Stimulated activated CD4-positive, alpha-beta T cell treated with anti-CD3 and anti-CD28 coated beads, Interleukin-1b, Interleukin-23, amount 100 ng/mL, for 24 hours (primary cell): ENCODE data around the gene KRTAP2-3.
"Not testable (repeated sequence)": the region's sequence is repeated elsewhere in the genome, so short reads cannot be mapped to it uniquely, and the experiment has no call there.

ENCODE experiments used
- DNase-seq, 4 experiments: peaks; one replicate each; pipeline ENCODE4 v3.0.0-alpha.2; 2020; ENCODE audit warnings: low read depth in 4 of 4, low spot score in 1 of 4

Gene KRTAP2-3

DNA sequence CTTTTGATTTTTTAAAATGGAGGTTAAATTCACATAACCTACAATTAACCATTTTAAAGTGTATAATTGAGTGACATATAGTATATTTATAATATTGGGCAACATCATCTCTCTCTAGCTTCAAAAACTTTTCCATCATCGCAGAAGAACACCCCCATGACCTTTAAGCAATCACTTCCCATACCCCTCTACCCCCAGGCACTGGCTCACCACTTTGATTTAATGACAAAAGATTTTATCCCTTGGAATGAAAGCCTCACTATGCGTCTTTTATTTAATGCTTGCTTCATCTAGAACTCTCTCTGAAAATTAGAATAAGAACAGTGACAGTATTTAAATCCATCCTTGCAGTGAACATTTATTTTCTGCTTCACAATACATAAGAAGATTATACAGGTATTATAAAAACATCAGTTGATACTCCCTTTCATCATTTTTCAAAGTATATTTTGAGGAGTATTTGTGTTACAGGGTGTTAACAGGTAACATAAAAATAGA, 22.0 kb downstream of the KRTAP2-3 start:
- no peak for DNase-seq

DNA sequence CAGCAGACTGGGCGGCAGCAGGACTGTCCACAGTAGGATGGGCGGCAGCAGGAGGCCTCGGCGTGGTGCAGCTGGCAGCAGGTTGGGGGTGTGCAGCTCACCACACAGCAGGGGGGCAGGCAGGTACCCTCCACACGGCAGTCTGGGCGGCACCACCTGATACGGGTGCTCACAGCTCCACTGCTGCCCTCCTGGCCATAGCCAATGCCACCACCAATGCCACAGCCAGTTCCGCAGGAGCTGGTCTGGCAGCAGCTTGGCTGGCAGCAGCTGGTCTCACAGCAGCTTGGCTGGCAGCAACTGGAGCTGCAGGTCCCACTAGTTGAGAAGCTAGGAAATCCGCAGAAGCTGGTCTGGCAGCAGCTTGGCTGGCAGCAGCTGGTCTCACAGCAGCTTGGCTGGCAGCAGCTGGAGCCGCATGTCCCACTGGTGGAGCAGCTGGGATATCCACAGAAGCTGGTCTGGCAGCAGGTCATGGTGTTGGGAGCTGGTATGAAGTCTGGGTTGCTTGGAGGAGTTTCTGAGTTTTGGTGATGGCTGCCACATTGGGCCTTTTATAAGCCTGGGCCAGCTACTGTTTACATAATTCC, 25.5 kb downstream of the KRTAP2-3 start, which contains the start of gene KRTAP1-3:
KRTAP1-3 (minus strand) TSS at position 529 of the 590 bp plus-strand sequence; CDS start at position 476, 53 bp downstream.
- DNase-seq = not testable (repeated sequence)

DNA sequence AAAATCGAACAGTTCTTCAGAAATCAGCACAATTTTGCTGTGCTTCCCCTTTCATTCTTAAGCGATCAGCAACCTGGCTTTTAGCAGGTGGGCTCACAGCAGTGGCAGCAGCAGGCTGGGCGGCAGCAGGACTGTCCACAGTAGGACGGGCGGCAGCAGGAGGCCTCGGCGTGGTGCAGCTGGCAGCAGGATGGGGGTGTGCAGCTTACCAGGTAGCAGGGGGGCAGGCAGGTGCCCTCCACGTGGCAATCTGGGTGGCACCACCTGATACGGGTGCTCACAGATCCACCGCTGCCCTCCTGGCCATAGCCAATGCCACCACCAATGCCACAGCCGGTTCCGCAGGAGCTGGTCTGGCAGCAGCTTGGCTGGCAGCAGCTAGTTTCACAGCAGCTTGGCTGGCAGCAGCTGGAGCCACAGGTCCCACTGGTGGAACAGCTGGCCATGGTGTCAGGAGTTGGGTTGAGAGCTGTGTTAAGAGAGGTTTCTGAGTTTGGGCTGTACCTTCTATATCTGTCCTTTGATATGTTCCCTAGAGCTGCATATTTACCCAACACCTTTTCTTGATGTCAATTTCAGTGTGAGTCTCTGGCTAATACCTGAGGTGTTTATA, 30.2 kb downstream of the KRTAP2-3 start, which contains the start of gene KRTAP1-4:
KRTAP1-4 (minus strand) TSS at position 563 of the 613 bp plus-strand sequence; CDS start at position 446, 117 bp downstream.
- DNase-seq = no peak

DNA sequence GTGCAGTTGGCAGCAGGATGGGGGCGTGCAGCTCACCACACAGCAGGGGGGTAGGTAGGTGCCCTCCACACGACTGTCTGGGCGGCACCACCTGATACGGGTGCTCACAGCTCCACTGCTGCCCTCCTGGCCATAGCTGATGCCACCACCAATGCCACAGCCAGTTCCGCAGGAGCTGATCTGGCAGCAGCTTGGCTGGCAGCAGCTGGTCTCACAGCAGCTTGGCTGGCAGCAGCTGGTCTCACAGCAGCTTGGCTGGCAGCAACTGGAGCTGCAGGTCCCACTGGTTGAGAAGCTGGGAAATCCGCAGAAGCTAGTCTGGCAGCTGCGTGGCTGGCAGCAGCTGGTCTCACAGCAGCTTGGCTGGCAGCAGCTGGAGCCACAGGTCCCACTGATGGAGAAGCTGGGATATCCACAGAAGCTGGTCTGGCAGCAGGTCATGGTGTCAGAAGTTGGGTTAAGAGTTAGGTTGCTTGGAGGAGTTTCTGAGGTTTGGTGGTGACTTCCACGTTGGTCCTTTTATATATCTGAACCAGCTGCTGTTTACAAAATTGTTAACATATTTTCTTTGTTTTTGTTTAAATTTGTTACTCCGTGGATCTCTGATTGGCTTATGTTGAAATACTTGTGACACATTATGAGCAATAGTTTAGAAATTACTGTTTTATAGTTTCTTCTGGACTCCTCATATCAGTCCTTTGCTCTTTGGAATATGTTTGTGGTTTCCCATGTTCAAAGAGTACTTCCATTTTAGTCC, 33.0 kb downstream of the KRTAP2-3 start, which contains the start of gene KRTAP1-5:
KRTAP1-5 (minus strand) TSS at position 494 of the 757 bp plus-strand sequence; CDS start at position 441, 53 bp downstream.
- no peak for DNase-seq

DNA sequence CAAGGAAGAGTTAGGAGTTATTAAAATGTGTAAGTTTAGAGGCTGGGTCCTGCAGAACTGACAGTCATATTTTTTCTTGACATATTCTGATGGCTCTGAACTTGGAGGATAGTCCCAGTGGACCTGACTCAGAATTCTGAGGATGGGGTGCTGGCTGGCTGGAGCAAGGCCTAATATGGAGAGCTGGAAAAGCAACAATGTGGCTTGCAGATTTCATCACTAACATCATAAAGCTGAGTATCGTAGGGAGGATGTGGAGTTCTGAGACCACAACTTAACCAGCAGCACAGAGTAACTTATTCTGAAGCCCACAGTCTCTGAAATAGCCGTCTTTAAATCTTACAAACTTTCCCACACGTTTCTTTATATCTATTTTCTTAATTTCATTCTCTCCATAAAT, 35.2 kb downstream of the KRTAP2-3 start:
- no peak for DNase-seq

DNA sequence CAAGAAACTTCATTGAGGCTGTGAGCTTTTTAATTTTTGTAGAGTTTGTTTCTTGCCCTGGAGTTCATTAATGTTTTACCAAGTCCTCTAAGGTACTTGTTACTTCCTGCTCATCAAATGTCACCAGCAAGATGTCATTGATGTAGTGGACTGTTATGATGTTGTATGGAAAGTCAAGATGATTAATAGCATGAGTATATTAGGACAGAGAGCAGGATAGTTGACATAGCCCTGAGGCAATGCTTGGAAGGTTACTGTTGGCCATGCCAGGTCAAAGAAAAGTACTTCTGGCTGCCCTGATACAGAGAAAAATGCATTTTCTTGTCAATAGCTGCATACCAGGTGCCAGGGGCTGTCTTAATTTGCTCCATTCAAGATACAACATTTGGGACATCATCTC, 39.6 kb downstream of the KRTAP2-3 start:
- no peak for DNase-seq

DNA sequence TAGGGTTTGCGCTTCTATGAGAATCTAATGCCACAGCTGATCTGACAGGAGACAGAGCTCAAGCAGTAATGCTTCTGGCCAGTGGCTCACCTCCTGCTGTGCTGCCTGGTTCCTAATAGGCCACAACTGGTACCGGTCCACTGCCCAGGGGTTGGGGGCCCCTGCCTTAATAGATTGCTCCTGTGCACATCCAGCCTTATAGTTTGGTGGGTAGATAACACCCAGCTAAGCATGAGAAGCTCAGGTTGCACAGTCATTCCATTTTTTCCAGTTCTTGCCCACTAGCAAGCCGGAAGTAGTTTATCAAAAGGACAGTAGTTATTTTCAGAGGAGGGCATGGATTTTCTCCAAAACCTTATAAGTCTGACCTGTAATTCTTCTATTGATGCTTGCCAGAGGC, 40.5 kb downstream of the KRTAP2-3 start:
- DNase-seq = no peak

DNA sequence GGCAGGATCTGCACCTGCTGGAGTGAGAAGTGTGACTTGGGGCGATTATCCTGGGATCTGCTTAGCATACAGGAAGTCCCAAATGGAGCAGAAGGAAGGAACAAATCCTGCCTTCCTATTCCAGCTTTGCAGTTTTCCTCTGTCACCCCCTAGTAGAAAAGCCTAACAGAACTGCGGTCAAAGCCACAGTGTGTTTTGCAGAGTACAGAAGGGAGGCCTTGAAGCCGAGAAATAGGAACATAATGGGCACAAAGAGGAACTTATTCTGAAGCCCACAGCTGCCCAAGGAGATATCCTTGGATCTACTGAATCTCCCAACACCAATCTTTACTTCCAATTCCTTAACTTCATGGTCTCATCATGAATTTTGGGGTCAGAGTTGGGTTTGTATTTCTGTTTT, 41.4 kb downstream of the KRTAP2-3 start:
- DNase-seq = no peak

DNA sequence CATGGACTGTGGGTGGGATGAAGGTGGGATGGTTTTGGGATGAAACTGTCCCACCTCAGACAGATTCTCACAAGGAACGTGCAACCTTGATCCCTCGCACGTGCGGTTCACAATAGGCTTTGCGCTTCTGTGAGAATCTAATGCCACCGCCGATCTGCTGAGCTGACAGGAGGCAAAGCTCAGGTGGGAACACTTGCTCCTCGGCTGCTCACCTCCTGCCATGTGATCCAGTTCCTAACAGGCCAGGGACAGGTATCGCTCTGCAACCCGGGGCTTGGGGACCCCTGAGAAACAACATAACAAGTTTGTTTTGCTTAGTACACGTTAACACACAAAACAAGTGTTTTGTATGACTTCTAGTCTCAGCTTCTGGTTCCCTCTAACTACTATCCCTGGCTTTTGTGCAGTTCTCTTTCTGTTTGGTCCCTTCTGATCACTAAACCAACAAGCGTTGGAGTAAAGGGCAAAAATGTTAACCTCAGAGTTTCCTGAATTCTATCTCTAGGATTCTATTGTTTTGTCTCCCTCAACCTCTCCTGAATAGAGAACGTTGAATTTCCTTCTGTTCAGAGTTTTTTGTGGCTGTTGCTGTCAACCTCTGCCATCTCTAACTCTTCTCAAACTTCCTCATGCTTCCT, 43.2 kb downstream of the KRTAP2-3 start:
- no peak for DNase-seq

DNA sequence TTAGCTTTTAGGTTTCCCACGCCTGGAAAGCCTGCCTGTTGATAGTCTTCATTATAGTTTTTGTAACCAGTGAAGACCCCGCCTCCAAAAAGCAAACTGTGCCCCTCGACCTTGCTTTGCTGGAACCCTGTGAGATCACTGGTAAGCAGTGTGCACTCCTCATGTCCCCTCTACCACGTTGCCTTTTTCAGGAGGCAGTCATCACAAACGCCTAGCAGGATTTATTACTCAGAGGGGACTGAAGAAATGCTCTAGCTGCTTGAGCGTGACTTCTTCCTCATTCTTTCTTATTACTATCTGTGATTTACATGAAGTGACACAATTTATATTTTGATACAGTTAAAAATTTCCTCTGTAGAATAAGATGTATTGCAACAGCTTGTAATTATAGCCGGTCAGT, 44.5 kb downstream of the KRTAP2-3 start:
- no peak for DNase-seq

DNA sequence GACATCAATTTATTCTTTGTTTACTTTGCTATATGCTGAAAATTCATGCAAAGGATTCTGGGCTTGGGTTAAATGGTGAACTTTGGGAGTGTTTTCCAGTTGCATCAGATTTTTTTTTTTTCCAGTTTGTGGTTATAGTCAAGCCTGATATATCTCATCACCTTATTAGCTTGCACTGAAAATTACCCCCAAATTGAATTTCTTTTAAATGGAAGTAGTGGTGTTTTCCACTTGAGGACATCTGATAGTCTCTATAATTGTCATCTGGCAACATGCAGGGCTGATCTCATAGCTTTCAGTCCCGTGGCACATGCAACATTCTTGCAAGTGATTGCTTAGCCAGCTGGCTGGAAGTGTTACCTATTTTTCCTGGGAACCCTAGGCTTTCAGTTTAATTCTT, 46.3 kb downstream of the KRTAP2-3 start:
- DNase-seq = no peak

DNA sequence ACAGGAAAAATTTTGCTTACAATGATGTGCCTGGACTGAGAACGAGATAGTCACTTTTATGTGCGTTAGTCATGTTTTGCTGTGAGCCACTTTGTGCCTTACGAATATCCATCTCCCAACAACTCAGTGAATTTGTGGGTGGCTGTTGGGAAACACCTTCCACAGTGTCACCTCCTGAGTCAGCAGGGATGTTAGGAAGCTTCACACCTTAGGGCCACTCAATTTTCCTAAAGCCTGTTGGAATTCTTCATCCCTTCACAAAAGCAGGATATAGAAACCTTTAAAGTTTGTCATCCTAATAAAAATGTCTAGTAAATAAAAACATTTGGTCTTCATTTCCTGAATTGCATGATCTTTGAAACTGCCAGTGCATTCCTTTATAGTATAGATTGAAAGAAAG, 46.7 kb downstream of the KRTAP2-3 start:
- DNase-seq = no peak

DNA sequence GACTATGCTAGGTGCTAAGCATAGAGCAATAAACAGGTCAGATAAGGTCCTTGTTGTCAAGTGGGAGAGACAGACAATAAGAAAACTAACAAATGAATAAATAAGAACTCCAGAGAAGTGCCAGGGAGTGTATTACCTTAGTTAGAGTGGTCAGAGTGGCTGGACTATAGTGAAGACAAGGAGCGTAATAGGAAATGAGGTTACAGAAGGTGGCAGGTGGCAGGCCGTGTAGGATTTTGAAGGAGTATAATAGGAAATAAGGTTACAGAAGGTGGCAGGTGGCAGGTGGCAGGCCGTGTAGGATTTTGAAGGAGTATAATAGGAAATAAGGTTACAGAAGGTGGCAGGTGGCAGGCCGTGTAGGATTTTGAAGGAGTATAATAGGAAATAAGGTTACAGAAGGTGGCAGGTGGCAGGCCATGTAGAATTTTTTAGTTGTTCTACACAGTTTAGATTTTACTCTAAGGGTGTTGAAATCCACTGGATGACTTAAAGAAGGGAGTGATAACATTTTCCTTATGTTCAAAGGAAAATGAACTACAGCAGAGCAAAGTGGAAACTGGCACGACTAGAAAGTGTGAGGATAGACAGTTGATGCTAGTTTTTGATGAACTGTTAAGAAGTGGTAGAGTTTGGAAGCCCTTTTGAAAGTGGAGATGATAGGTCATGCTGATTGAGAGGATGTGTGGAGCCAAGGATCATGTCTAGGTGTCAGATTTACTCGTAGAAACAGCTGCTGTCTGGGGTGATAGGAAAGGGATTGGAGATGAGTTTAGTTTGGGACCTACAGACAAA, 47.4 kb downstream of the KRTAP2-3 start:
- no peak for DNase-seq

DNA sequence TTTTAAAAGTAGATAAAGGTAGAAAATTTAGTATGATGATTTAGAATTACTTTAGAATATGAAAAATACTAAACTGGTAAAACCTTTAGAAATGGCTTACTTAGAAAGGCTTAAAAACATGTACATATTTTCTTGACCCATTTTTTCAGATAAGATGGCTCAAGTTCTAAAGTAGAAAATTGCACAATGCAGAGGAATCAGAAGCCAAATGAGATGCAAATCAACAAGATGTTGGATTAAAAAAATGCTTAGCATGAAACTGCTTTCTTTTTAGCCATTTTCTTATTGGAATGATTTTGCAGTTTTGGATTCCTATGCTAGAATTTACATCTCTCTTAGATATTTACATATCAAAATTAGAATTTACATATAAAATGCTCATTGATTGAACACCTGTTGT, 49.5 kb downstream of the KRTAP2-3 start:
- DNase-seq = no peak

DNA sequence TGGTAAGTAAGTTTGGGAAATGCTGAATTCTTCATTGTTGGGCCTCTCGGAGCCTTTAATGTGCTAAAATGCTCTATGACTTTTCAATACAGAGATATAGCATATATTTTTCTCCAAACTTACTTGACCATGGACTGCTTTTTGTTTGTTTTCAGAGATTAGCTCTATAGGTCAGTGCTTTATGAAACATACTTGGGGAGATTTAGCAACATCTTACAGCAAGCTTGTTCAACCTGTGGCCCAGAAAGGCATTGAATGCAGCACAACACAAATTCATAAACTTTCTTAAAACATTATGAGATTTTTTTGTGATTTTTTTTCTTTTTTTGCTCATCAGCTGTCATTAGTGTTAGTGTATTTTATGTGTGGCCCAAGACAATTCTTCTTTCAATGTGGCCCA, 50.0 kb downstream of the KRTAP2-3 start:
- DNase-seq = no peak

DNA sequence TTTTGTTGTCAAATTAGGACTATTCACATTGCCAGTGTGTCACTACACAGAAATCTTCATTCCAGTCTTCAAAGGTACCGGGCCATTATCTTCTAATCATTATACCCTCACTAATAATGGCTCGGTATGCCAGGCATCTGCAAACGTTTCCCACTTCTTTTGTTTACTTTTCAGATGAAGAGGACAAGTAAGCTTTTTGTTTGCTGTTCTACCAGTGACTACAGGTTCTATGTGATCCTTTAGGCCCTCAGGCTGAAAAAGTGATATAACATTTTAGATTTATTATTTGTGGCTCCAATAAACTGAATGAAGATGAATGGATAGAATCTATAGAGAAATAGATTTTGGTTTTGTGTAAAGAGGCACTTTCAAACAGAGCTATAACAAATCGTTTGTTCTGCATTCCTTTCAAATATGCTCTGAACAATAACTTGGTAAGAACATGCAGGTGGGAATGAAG, 50.6 kb downstream of the KRTAP2-3 start:
- DNase-seq = no peak
